GM12878 (cell line): ENCODE measurements around the gene ITGB8. TPM values are rescaled to one million over a fixed set of nuclear protein-coding genes. Genes with fewer than 3 reads are reported as not detected.

Experiments used
- ATAC-seq: fragments of 200-7000 bp; cut with Tn5 transposase; 3 replicates; pipeline ENCODE4 v1.9.1; 2020; ENCODE audit warnings: mild to moderate bottlenecking, moderate library complexity
- BruUV-seq: library from RNA; stranded (reverse); fragments of 400-500 nt; replicated peaks from 2 replicates; lab custom pipeline; 2021; lab: Mats Ljungman, UMichigan
- CTCF ChIA-PET: fragments of 300-600 bp; sonication (Branson Sonifier 250); formaldehyde crosslinking; extraction: SDS; loops from one replicate; lab custom pipeline; 2021; ENCODE audit warnings: inconsistent platforms; lab: Yijun Ruan, JAX
- POLR2A ChIA-PET: fragments of 350-600 bp; formaldehyde crosslinking; extraction: SDS; loops from one replicate; lab custom pipeline; 2021; ENCODE audit warnings: inconsistent platforms; lab: Charles Lee
- RAD21 ChIA-PET: fragments of 300-600 bp; sonication (Branson Sonifier 250); formaldehyde crosslinking; loops from one replicate; lab custom pipeline; 2023; ENCODE audit warnings: antibody characterized with exemption; ENCODE audit not compliant: unreplicated experiment; lab: Charles Lee
- SMC1A ChIA-PET: fragments of 300-600 bp; sonication (Branson Sonifier 250); formaldehyde crosslinking; loops from one replicate; lab custom pipeline; 2023; ENCODE audit not compliant: unreplicated experiment, uncharacterized antibody; lab: Charles Lee
- DNase-seq: peaks from one replicate; pipeline ENCODE4 v3.0.0-alpha.2; 2011; ENCODE audit warnings: low read depth, low spot score
- FAIRE-seq: peaks from 3 replicates; lab custom pipeline; 2011; peaks lifted over from hg19 to GRCh38; lab: Jason Lieb, UNC
- H2AFZ ChIP-seq: 2 replicates; pipeline ENCODE4 v1.6.0; 2011; ENCODE audit warnings: low read depth, low read length, control low read depth; ENCODE audit not compliant: control insufficient read depth
- H3K27ac ChIP-seq: 2 replicates; pipeline ENCODE4 v1.5.1; 2011; ENCODE audit warnings: control low read depth; ENCODE audit not compliant: control insufficient read depth, insufficient read depth
- H3K27me3 ChIP-seq, 2 experiments: replicated peaks in 1 of 2; 2 replicates each; pipeline versions ENCODE4 v1.6.0 to v1.6.1; 2011; ENCODE audit warnings: low read length in 1 of 2; ENCODE audit not compliant: control insufficient read depth in 2 of 2, insufficient read depth in 2 of 2
- H3K36me3 ChIP-seq, 2 experiments: 2 replicates each; pipeline ENCODE4 v1.5.1; 2011; ENCODE audit warnings: low read length in 1 of 2; ENCODE audit not compliant: control insufficient read depth in 2 of 2, insufficient read depth in 2 of 2
- H3K4me1 ChIP-seq: 2 replicates; pipeline ENCODE4 v1.6.1; 2011; ENCODE audit warnings: mild to moderate bottlenecking, low read length, moderate library complexity, mixed read lengths; ENCODE audit not compliant: control insufficient read depth, insufficient read depth
- H3K4me2 ChIP-seq: 2 replicates; pipeline ENCODE4 v1.6.0; 2011; ENCODE audit warnings: control low read depth; ENCODE audit not compliant: control insufficient read depth, insufficient read depth
- H3K4me3 ChIP-seq: fragments of 200-600 bp; sonication (generic); 2 replicates; pipeline ENCODE4 v1.5.1; 2016
- H3K79me2 ChIP-seq: 2 replicates; pipeline ENCODE4 v1.6.0; 2011; ENCODE audit warnings: low read length; ENCODE audit not compliant: control insufficient read depth, insufficient read depth
- H3K9ac ChIP-seq: 2 replicates; pipeline ENCODE4 v1.8.0; 2011; ENCODE audit warnings: low read length, control low read depth, mixed read lengths; ENCODE audit not compliant: control insufficient read depth, insufficient read depth
- H3K9me3 ChIP-seq: replicated peaks from 3 replicates; pipeline ENCODE4 v1.5.1; 2011; ENCODE audit warnings: mild to moderate bottlenecking, low read length; ENCODE audit not compliant: control insufficient read depth, insufficient read depth
- H4K20me1 ChIP-seq: 2 replicates; pipeline ENCODE4 v1.6.0; 2011; ENCODE audit not compliant: control insufficient read depth, insufficient read depth
- ATF7 ChIP-seq: fragments of 450-650 bp; IDR thresholded peaks from 2 replicates; pipeline ENCODE4 v1.6.1; 2016; ENCODE audit warnings: low read depth, mild to moderate bottlenecking
- CHD1 ChIP-seq: IDR thresholded peaks from 2 replicates; pipeline ENCODE4 v1.6.1; 2012; ENCODE audit warnings: low read depth, low read length, improper control_type of control experiment
- GABPA ChIP-seq: IDR thresholded peaks from 2 replicates; pipeline ENCODE4 v1.6.1; 2014; ENCODE audit warnings: antibody characterized with exemption, low read depth, mild to moderate bottlenecking, inconsistent platforms
- NKRF ChIP-seq: fragments of 450-650 bp; conservative IDR thresholded peaks from 2 replicates; pipeline ENCODE4 v1.6.1; 2017; ENCODE audit warnings: mild to moderate bottlenecking, moderate library complexity
- PAX5 ChIP-seq: IDR thresholded peaks from 2 replicates; pipeline ENCODE4 v1.6.1; 2011; ENCODE audit warnings: low read depth, low read length, borderline replicate concordance
- POU2F2 ChIP-seq: IDR thresholded peaks from 3 replicates; pipeline ENCODE4 v1.6.1; 2011; ENCODE audit warnings: low read depth, mild to moderate bottlenecking, low read length, borderline replicate concordance
- RAD51 ChIP-seq: fragments of 450-650 bp; IDR thresholded peaks from 2 replicates; pipeline ENCODE4 v1.6.1; 2016; ENCODE audit warnings: moderate library complexity, mild to moderate bottlenecking, inconsistent platforms
- REST ChIP-seq: IDR thresholded peaks from 2 replicates; pipeline ENCODE4 v1.6.1; 2012; ENCODE audit warnings: mild to moderate bottlenecking, low read depth, low read length
- SMAD1 ChIP-seq: fragments of 450-650 bp; IDR thresholded peaks from 2 replicates; pipeline ENCODE4 v1.6.1; 2018; ENCODE audit warnings: mild to moderate bottlenecking, low read depth; ENCODE audit not compliant: partially characterized antibody
- SREBF1 ChIP-seq: IDR thresholded peaks from 2 replicates; pipeline ENCODE4 v1.6.1; 2012; ENCODE audit warnings: mild to moderate bottlenecking, low read length
- TCF7 ChIP-seq: IDR thresholded peaks from 2 replicates; pipeline ENCODE4 v1.6.1; 2014; ENCODE audit warnings: antibody characterized with exemption, borderline replicate concordance
- YBX1 ChIP-seq: fragments of 450-650 bp; IDR thresholded peaks from 2 replicates; pipeline ENCODE4 v1.6.1; 2016; ENCODE audit warnings: antibody characterized with exemption
- ZNF592 ChIP-seq: fragments of 450-650 bp; IDR thresholded peaks from 2 replicates; pipeline ENCODE4 v1.6.1; 2017; ENCODE audit warnings: mild to moderate bottlenecking, moderate library complexity
- ZSCAN29 ChIP-seq: fragments of 450-650 bp; IDR thresholded peaks from 2 replicates; pipeline ENCODE4 v1.6.1; 2017; ENCODE audit warnings: mild to moderate bottlenecking, moderate library complexity
- in situ Hi-C: fragments of 300-500 bp; cut with MboI; formaldehyde crosslinking; loops from 9 replicates; pipeline ENCODE4 v1.14.3; 2018; ENCODE audit warnings: mixed read lengths
- intact Hi-C: fragments of 100-400 bp; cut with micrococcal nuclease; formaldehyde crosslinking; loops from one replicate; pipeline ENCODE4 v1.14.2; 2022; ENCODE audit not compliant: unreplicated experiment
- polyA plus RNA-seq, 11 experiments: library from polyadenylated mRNA; depleted of rRNA in 4 of 11; unstranded in 6 of 11; stranded (reverse) in 5 of 11; fragments of >200 nt; fragmentation: Nextera tagmentation in 4 of 11; fragmentation: Illumina TruSeq in 1 of 11; extraction: Ambion mirVana in 4 of 11; extraction: Trizol in 1 of 11; gene quantifications; 1 replicate in 1 of 11; 2 replicates in 10 of 11; pipeline versions ENCODE4 v1.2.1 to v1.2.3, GENCODE V29; 2011 to 2016; ENCODE audit warnings: inconsistent platforms in 2 of 11, missing spikeins in 2 of 11, low read depth in 1 of 11
- total RNA-seq, 4 experiments: library from RNA; depleted of rRNA in 3 of 4; stranded (reverse); fragments of >200 nt in 3 of 4; fragmentation: Illumina TruSeq in 1 of 4; extraction: Trizol in 1 of 4; gene quantifications; 2 replicates each; pipeline versions ENCODE4 v1.2.1 to v1.2.3, GENCODE V29; 2013 to 2021

ITGB8 gene
- total and polyA plus RNA-seq, 10 of the 15 experiments (the other 5 are each of a cell fraction or from before 2014, with no cell fraction given): 0.37 to 26.2 (median 1.5) TPM

GRCh38 chr7:20456701-20457100 is 126.0 kb downstream of the ITGB8 start:
- RAD21 ChIA-PET: interaction anchor here (0.6 kb wide), 1 partner anchor 107 kb away, joined by 3 read pairs; no protein-coding TSS in a partner anchor
- ATAC-seq: no peak
- Histone ChIP-seq H3K79me2 (no peaks in the 10 kb centered on the region), H3K27me3 (no peaks in the 10 kb centered on the region), H4K20me1 (no peaks in the 10 kb centered on the region), H3K36me3 (no peaks in the 10 kb centered on the region), H3K4me3 (no peak overlapping the region), H3K9me3 (no peaks in the 10 kb centered on the region), H3K27ac (no peak overlapping the region), H2AFZ (no peak overlapping the region), H3K9ac (no peak overlapping the region), H3K4me2 (no peak overlapping the region), H3K4me1 (no peaks in the 10 kb centered on the region)
- no peak for FAIRE-seq
- in situ Hi-C loops: no loop called here
- DNase-seq: no peak
- CTCF ChIA-PET: interaction anchor here (0.9 to 1.3 kb wide), 4 partner anchors 11 to 705 kb away, joined by 3 read pairs; no protein-coding TSS in a partner anchor
- SMC1A ChIA-PET: interaction anchor here (1.3 kb wide), 1 partner anchor 19 kb away, joined by 4 read pairs; no protein-coding TSS in a partner anchor
- BruUV-seq: no TSS peak
- intact Hi-C loops: no loop called here
- POLR2A ChIA-PET: no interaction called here
- no peak for TF ChIP-seq ZNF592
- TF ChIP-seq REST: no peak
- TF ChIP-seq TCF7: no peak
- no peak for TF ChIP-seq ZSCAN29
- TF ChIP-seq POU2F2: no peak
- TF ChIP-seq SREBF1: no peak
- no peak for TF ChIP-seq PAX5
- no peak for TF ChIP-seq SMAD1
- TF ChIP-seq GABPA: no peak
- no peak for TF ChIP-seq NKRF
- TF ChIP-seq RAD51: no peak
- no peak for TF ChIP-seq ATF7
- TF ChIP-seq YBX1: no peak
- TF ChIP-seq CHD1: no peak
